H9 (cell line): ENCODE measurements around the gene AMMECR1L. TPM values are rescaled to one million over a fixed set of nuclear protein-coding genes. Genes with fewer than 3 reads are reported as not detected.

Experiments used
- DNase-seq: peaks from one replicate; pipeline ENCODE4 v3.0.0-alpha.2; 2017
- H2AFZ ChIP-seq: one replicate; pipeline ENCODE4 v1.6.1; 2013; ENCODE audit warnings: mild to moderate bottlenecking, low read length, control low read depth, moderate library complexity
- H2AK5ac ChIP-seq: 2 replicates; pipeline ENCODE4 v1.6.1; 2013; ENCODE audit warnings: low read length, control low read depth, mixed read lengths; ENCODE audit not compliant: insufficient read length
- H2BK120ac ChIP-seq: one replicate; pipeline ENCODE4 v1.6.1; 2013; ENCODE audit warnings: low read depth, mild to moderate bottlenecking, low read length, control low read depth, inconsistent platforms; ENCODE audit not compliant: poor library complexity, severe bottlenecking
- H2BK12ac ChIP-seq: 2 replicates; pipeline ENCODE4 v1.6.1; 2013; ENCODE audit warnings: low read length, control low read depth, mixed read lengths, low read depth; ENCODE audit not compliant: insufficient read length
- H2BK15ac ChIP-seq: 2 replicates; pipeline ENCODE4 v1.6.1; 2013; ENCODE audit warnings: low read depth, low read length, control low read depth
- H2BK20ac ChIP-seq: one replicate; pipeline ENCODE4 v1.6.1; 2013; ENCODE audit warnings: low read depth, mild to moderate bottlenecking, low read length, control low read depth, inconsistent platforms; ENCODE audit not compliant: poor library complexity, severe bottlenecking
- H2BK5ac ChIP-seq: 2 replicates; pipeline ENCODE4 v1.6.1; 2013; ENCODE audit warnings: low read length, control low read depth, mixed read lengths; ENCODE audit not compliant: insufficient read length
- H3K14ac ChIP-seq: 2 replicates; pipeline ENCODE4 v1.6.1; 2013; ENCODE audit warnings: low read length, control low read depth; ENCODE audit not compliant: insufficient read depth
- H3K18ac ChIP-seq: 2 replicates; pipeline ENCODE4 v1.6.1; 2013; ENCODE audit warnings: low read depth, mild to moderate bottlenecking, mixed read lengths, low read length, control low read depth; ENCODE audit not compliant: insufficient read length
- H3K23ac ChIP-seq: 2 replicates; pipeline ENCODE4 v1.6.1; 2013; ENCODE audit warnings: low read length, control low read depth, mixed read lengths, low read depth; ENCODE audit not compliant: insufficient read length
- H3K23me2 ChIP-seq: 2 replicates; pipeline ENCODE4 v1.6.1; 2013; ENCODE audit warnings: low read depth, mild to moderate bottlenecking, mixed read lengths, low read length, control low read depth; ENCODE audit not compliant: insufficient read length, poor library complexity, severe bottlenecking
- H3K27ac ChIP-seq: 2 replicates; pipeline ENCODE4 v1.5.1; 2013; ENCODE audit warnings: low read length, control low read depth, mixed read lengths, low read depth; ENCODE audit not compliant: insufficient read length
- H3K27me3 ChIP-seq: 2 replicates; pipeline ENCODE4 v1.6.1; 2013; ENCODE audit warnings: low read length, control low read depth, inconsistent platforms; ENCODE audit not compliant: insufficient read depth
- H3K4ac ChIP-seq: 2 replicates; pipeline ENCODE4 v1.6.1; 2013; ENCODE audit warnings: low read depth, mild to moderate bottlenecking, control low read depth, inconsistent platforms, low read length, moderate library complexity
- H3K4me1 ChIP-seq: 2 replicates; pipeline ENCODE4 v1.6.1; 2013; ENCODE audit warnings: low read length, control low read depth, inconsistent platforms; ENCODE audit not compliant: insufficient read depth
- H3K4me2 ChIP-seq: 2 replicates; pipeline ENCODE4 v1.6.1; 2013; ENCODE audit warnings: low read length, control low read depth, mixed read lengths; ENCODE audit not compliant: insufficient read length, insufficient read depth
- H3K56ac ChIP-seq: 2 replicates; pipeline ENCODE4 v1.6.1; 2013; ENCODE audit warnings: low read depth, mild to moderate bottlenecking, mixed read lengths, low read length, control low read depth; ENCODE audit not compliant: insufficient read length
- H3K79me1 ChIP-seq: 2 replicates; pipeline ENCODE4 v1.6.1; 2013; ENCODE audit warnings: low read depth, mild to moderate bottlenecking, moderate library complexity, low read length, control low read depth, inconsistent platforms; ENCODE audit not compliant: insufficient read depth, poor library complexity, severe bottlenecking
- H3K79me2 ChIP-seq: 2 replicates; pipeline ENCODE4 v1.6.1; 2013; ENCODE audit warnings: low read length, control low read depth, inconsistent platforms; ENCODE audit not compliant: insufficient read depth
- H3K9ac ChIP-seq: 2 replicates; pipeline ENCODE4 v1.6.1; 2013; ENCODE audit warnings: low read length, control low read depth, mixed read lengths; ENCODE audit not compliant: insufficient read length; ENCODE audit errors: extremely low read depth
- H3K9me3 ChIP-seq: one replicate; pipeline ENCODE4 v1.6.1; 2013; ENCODE audit warnings: low read depth, low read length, inconsistent platforms; ENCODE audit not compliant: control insufficient read depth
- H3T11ph ChIP-seq: one replicate; pipeline ENCODE4 v1.6.1; 2013; ENCODE audit warnings: mild to moderate bottlenecking, low read length, control low read depth, inconsistent platforms
- H4K20me1 ChIP-seq: one replicate; pipeline ENCODE4 v1.6.1; 2013; ENCODE audit not compliant: control insufficient read depth, insufficient read length, insufficient read depth
- H4K5ac ChIP-seq: 2 replicates; pipeline ENCODE4 v1.6.1; 2013; ENCODE audit warnings: low read depth, mild to moderate bottlenecking, mixed read lengths, low read length, control low read depth; ENCODE audit not compliant: insufficient read length
- H4K8ac ChIP-seq: replicated peaks from 2 replicates; pipeline ENCODE4 v1.6.1; 2013; ENCODE audit warnings: low read length, control low read depth, mixed read lengths, low read depth; ENCODE audit not compliant: insufficient read length
- H4K91ac ChIP-seq: 2 replicates; pipeline ENCODE4 v1.6.1; 2013; ENCODE audit warnings: low read depth, mild to moderate bottlenecking, moderate library complexity, mixed read lengths, low read length, control low read depth; ENCODE audit not compliant: insufficient read length
- H3K27ac Mint-ChIP-seq, 3 experiments: 2 replicates in 2 of 3; 3 replicates in 1 of 3; pipeline ENCODE4 v1.8.0; 2020 to 2021; ENCODE audit warnings: mixed read lengths in 3 of 3, mild to moderate bottlenecking in 1 of 3, moderate library complexity in 1 of 3
- H3K27me3 Mint-ChIP-seq: 2 replicates; pipeline ENCODE4 v1.8.0; 2021; ENCODE audit warnings: low read depth, mild to moderate bottlenecking, moderate library complexity, mixed read lengths
- H3K36me3 Mint-ChIP-seq, 3 experiments: 2 replicates in 2 of 3; 3 replicates in 1 of 3; pipeline ENCODE4 v1.8.0; 2020 to 2021; ENCODE audit warnings: low read depth in 3 of 3, mixed read lengths in 3 of 3; ENCODE audit not compliant: insufficient read depth in 1 of 3
- H3K4me1 Mint-ChIP-seq, 2 experiments: 2 replicates each; pipeline ENCODE4 v1.8.0; 2020; ENCODE audit warnings: mixed read lengths in 2 of 2
- H3K4me3 Mint-ChIP-seq, 2 experiments: 2 replicates in 1 of 2; 3 replicates in 1 of 2; pipeline ENCODE4 v1.8.0; 2020 to 2021; ENCODE audit warnings: mild to moderate bottlenecking in 2 of 2, mixed read lengths in 2 of 2, moderate library complexity in 1 of 2
- H3K9me3 Mint-ChIP-seq, 2 experiments: 2 replicates in 1 of 2; 3 replicates in 1 of 2; pipeline ENCODE4 v1.8.0; 2020; ENCODE audit warnings: mild to moderate bottlenecking in 2 of 2, mixed read lengths in 2 of 2, moderate library complexity in 1 of 2
- CTCF ChIP-seq: fragments of 200-600 bp; sonication (generic); conservative IDR thresholded peaks from 3 replicates; pipeline ENCODE4 v1.8.0; 2021; ENCODE audit warnings: antibody characterized with exemption, mild to moderate bottlenecking
- WGBS: extraction: QIAGEN DNeasy Blood & Tissue Kit; methylation state at CpG from one replicate; pipeline ENCODE4 v1.1.7; 2013; ENCODE audit warnings: missing lambda C conversion rate, low lambda C conversion rate, mixed read lengths; ENCODE audit not compliant: insufficient read length; ENCODE audit errors: extremely low coverage; 5-methylcytosine and 5-hydroxymethylcytosine counted together
- total RNA-seq: library from RNA; stranded (reverse); gene quantifications from 2 replicates; pipeline ENCODE4 v1.2.1, GENCODE V29; 2021

The AMMECR1L gene
- total RNA-seq, 1 experiment from 2014 or later: 20.0 TPM

- no peak overlapping the region for H3K4me2 ChIP-seq
- no peak overlapping the region for H2BK5ac ChIP-seq
- no peak overlapping the region for H2BK15ac ChIP-seq
- no peak overlapping the region for H3K27ac Mint-ChIP-seq
- H3K4ac ChIP-seq: no peak overlapping the region
- WGBS: no CpG with 5 or more reads among the region's 3 CpGs
- peaks cover 9 to 10% of the 10 kb centered on the region in 2 experiments for H3K4me1 Mint-ChIP-seq
- H3K9ac ChIP-seq: no peak overlapping the region
- H3K36me3 Mint-ChIP-seq: no peaks in the 10 kb centered on the region
- H3K9me3 Mint-ChIP-seq: no peaks in the 10 kb centered on the region; a peak in 1 of 5 replicates
- no peak overlapping the region for H2AFZ ChIP-seq
- H3K27me3 Mint-ChIP-seq: peaks cover 16% of the 10 kb centered on the region
- H3K4me3 Mint-ChIP-seq: no peak overlapping the region
- no peaks in the 10 kb centered on the region for H3K4me1 ChIP-seq
- no peak overlapping the region for H4K91ac ChIP-seq
- no peak overlapping the region for H2BK20ac ChIP-seq
- no peak overlapping the region for H3T11ph ChIP-seq
- H4K8ac ChIP-seq: no peak overlapping the region
- H3K23ac ChIP-seq: no peak overlapping the region
- H2AK5ac ChIP-seq: no peak overlapping the region
- no peaks in the 10 kb centered on the region for H4K20me1 ChIP-seq
- no peak for TF ChIP-seq CTCF
- no peaks in the 10 kb centered on the region for H3K27me3 ChIP-seq
- no peak overlapping the region for H2BK120ac ChIP-seq
- no peak overlapping the region for H3K56ac ChIP-seq
- H3K27ac ChIP-seq: no peak overlapping the region
- no peak overlapping the region for H3K14ac ChIP-seq
- no peak overlapping the region for H4K5ac ChIP-seq
- H3K79me1 ChIP-seq: no peaks in the 10 kb centered on the region
- no peaks in the 10 kb centered on the region for H3K23me2 ChIP-seq
- DNase-seq: no peak
- no peaks in the 10 kb centered on the region for H3K9me3 ChIP-seq
- no peak overlapping the region for H3K18ac ChIP-seq
- no peaks in the 10 kb centered on the region for H3K79me2 ChIP-seq
- H2BK12ac ChIP-seq: no peak overlapping the region
Measured at GRCh38 chr2:127910415-127910814, 24.7 kb upstream of the AMMECR1L start.
